ENCODE results near the gene GJB5.

DNA sequence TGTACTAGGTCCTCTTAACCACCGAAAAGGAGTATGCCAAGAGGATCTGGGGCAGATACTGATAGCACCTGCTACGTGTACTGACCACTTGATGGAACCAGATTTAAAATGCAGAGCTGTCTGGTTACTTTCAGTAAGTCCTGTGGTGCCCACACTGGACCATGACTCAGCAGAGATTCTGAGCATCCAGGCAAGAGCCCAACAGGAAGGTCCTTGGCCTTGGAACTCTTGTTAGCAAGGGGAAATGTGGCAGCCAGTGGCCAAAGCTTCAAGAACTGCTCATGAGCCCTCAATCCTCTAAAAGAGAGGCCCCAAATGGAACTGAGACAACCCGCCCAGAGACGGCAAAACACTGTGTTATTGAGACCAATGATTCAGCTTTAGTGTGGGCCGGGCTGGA is 4.2 kb upstream of the GJB5 start:
- TF ChIP-seq CTCF (IDR thresholded peaks at IDR 0.05), result no peak
- TF ChIP-seq POLR2A (IDR thresholded peaks at IDR 0.05), result no peak
- no peak for TF ChIP-seq EP300 (IDR thresholded peaks at IDR 0.05)
- TF ChIP-seq POLR2AphosphoS5 (IDR thresholded peaks at IDR 0.05), result no peak
